Activated CD4-positive, alpha-beta T cell treated with anti-CD3 and anti-CD28 coated beads, Interleukin-2, amount 10 ng/mL, durations not matched to agents 24 days and 14 days (primary cell): Measurements from ENCODE around the gene PDAP1. TPM values are rescaled to one million over a fixed set of nuclear protein-coding genes. Genes with fewer than 3 reads are reported as not detected.
"Not testable (repeated sequence)": the region's sequence is repeated elsewhere in the genome, so short reads cannot be mapped to it uniquely, and the experiment has no call there.

Source experiments
- DNase-seq: peaks from one replicate; pipeline ENCODE4 v3.0.0; 2022
- H3K27ac Mint-ChIP-seq: one replicate; pipeline ENCODE4 v1.8.0; 2022; ENCODE audit warnings: mild to moderate bottlenecking, mixed read lengths
- H3K27me3 Mint-ChIP-seq: one replicate; pipeline ENCODE4 v1.8.0; 2022; ENCODE audit warnings: mixed read lengths
- H3K36me3 Mint-ChIP-seq: one replicate; pipeline ENCODE4 v1.8.0; 2022; ENCODE audit warnings: low read depth, mild to moderate bottlenecking, mixed read lengths
- H3K4me1 Mint-ChIP-seq: one replicate; pipeline ENCODE4 v1.8.0; 2021; ENCODE audit warnings: mixed read lengths
- H3K4me3 Mint-ChIP-seq: one replicate; pipeline ENCODE4 v1.8.0; 2022; ENCODE audit warnings: mild to moderate bottlenecking, moderate library complexity, mixed read lengths
- H3K9me3 Mint-ChIP-seq: one replicate; pipeline ENCODE4 v1.8.0; 2021; ENCODE audit warnings: mixed read lengths
- intact Hi-C: fragments of 100-400 bp; cut with micrococcal nuclease; formaldehyde crosslinking; loops from one replicate; pipeline ENCODE4 v1.15.1; 2023
- total RNA-seq: library from RNA; stranded (reverse); gene quantifications from 2 replicates; pipeline ENCODE4 v1.2.3, GENCODE V29; 2022

The PDAP1 gene
- total RNA-seq, 1 donor from 2014 or later, result 167 TPM

- Mint-ChIP-seq H3K9me3 (no peaks in the 10 kb centered on the region), H3K27ac (no peak overlapping the region), H3K4me3 (no peak overlapping the region), H3K36me3 (peaks cover 59% of the 10 kb centered on the region), H3K4me1 (peaks cover 6% of the 10 kb centered on the region), H3K27me3 (no peaks in the 10 kb centered on the region)
- no peak for DNase-seq
- intact Hi-C loops, result no loop called here
Observed at GRCh38 chr7:99418260-99418659, 9.9 kb upstream of the PDAP1 start.

GRCh38 chr7:99415513-99416127 lies 7.2 kb upstream of the PDAP1 start:
- Mint-ChIP-seq H3K36me3 (peaks cover 62% of the 10 kb centered on the region), H3K4me1 (peaks cover 14% of the 10 kb centered on the region)
- intact Hi-C loops, H3K9me3 Mint-ChIP-seq, H3K27me3 Mint-ChIP-seq, H3K4me3 Mint-ChIP-seq, H3K27ac Mint-ChIP-seq: not testable (repeated sequence)
- peak; percentile 75 for DNase-seq

- intact Hi-C loops, result no loop called here
- Mint-ChIP-seq H3K27ac (peak overlapping the region; percentile 54), H3K36me3 (peaks cover 47% of the 10 kb centered on the region), H3K9me3 (no peaks in the 10 kb centered on the region), H3K27me3 (no peaks in the 10 kb centered on the region), H3K4me3 (peak overlapping the region; percentile 94), H3K4me1 (peaks cover 34% of the 10 kb centered on the region)
- DNase-seq, result no peak
Observed at GRCh38 chr7:99410635-99411034, 2.2 kb upstream of the PDAP1 start.

GRCh38 chr7:99409806-99410205 lies 1.4 kb upstream of the PDAP1 start:
- Mint-ChIP-seq H3K9me3 (no peaks in the 10 kb centered on the region), H3K4me1 (peaks cover 30% of the 10 kb centered on the region), H3K27ac (peak overlapping the region; percentile 45), H3K36me3 (peaks cover 45% of the 10 kb centered on the region), H3K4me3 (peak overlapping the region; percentile 94), H3K27me3 (no peaks in the 10 kb centered on the region)
- DNase-seq, result no peak
- intact Hi-C loops, result loop anchor here (1.0 to 5.0 kb wide), 5 partner anchors 28 to 149 kb away; partner anchors contain the start of genes ARPC1B, CPSF4, PTCD1 and ZNF655

- Mint-ChIP-seq H3K9me3 (no peaks in the 10 kb centered on the region), H3K27ac (peak overlapping the region; percentile 97), H3K4me3 (peak overlapping the region; percentile 94), H3K4me1 (peaks cover 32% of the 10 kb centered on the region), H3K27me3 (no peaks in the 10 kb centered on the region), H3K36me3 (peaks cover 44% of the 10 kb centered on the region)
- peak; percentile 74 for DNase-seq
- intact Hi-C loops, result loop anchor here (1.0 to 5.0 kb wide), 5 partner anchors 28 to 150 kb away; partner anchors contain the start of genes ARPC1B, CPSF4, PTCD1 and ZNF655
Observed at GRCh38 chr7:99409192-99409572, 785 bp upstream of the PDAP1 start.

GRCh38 chr7:99407872-99408378 lies 472 bp downstream of the PDAP1 start:
- no peaks in the 10 kb centered on the region for H3K9me3 Mint-ChIP-seq
- H3K27ac Mint-ChIP-seq, result peak overlapping the region; percentile 97
- peak; percentile 80 for DNase-seq
- peaks cover 34% of the 10 kb centered on the region for H3K4me1 Mint-ChIP-seq
- H3K36me3 Mint-ChIP-seq, result peaks cover 48% of the 10 kb centered on the region
- H3K27me3 Mint-ChIP-seq, result no peaks in the 10 kb centered on the region
- intact Hi-C loops, result loop anchor here (2.0 to 5.0 kb wide), 3 partner anchors 36 to 151 kb away; partner anchors contain the start of genes ARPC1B, ZNF655 and ZNF789
- peak overlapping the region; percentile 94 for H3K4me3 Mint-ChIP-seq

GRCh38 chr7:99406557-99406956 lies 1.8 kb downstream of the PDAP1 start:
- Mint-ChIP-seq H3K9me3 (no peaks in the 10 kb centered on the region), H3K36me3 (peaks cover 48% of the 10 kb centered on the region), H3K27ac (peak overlapping the region; percentile 57), H3K27me3 (no peaks in the 10 kb centered on the region), H3K4me3 (peak overlapping the region; percentile 94), H3K4me1 (peaks cover 36% of the 10 kb centered on the region)
- intact Hi-C loops, result loop anchor here (5.0 kb wide), 1 partner anchor 34 kb away; the partner anchor contains the start of gene ARPC1B
- no peak for DNase-seq

- Mint-ChIP-seq H3K36me3 (peaks cover 51% of the 10 kb centered on the region), H3K4me1 (peaks cover 24% of the 10 kb centered on the region), H3K27ac (no peak overlapping the region), H3K4me3 (no peak overlapping the region), H3K9me3 (no peaks in the 10 kb centered on the region), H3K27me3 (no peaks in the 10 kb centered on the region)
- DNase-seq, result no peak
- intact Hi-C loops, result loop anchor here (5.0 kb wide), 1 partner anchor 33 kb away; the partner anchor contains the start of gene ARPC1B
Observed at GRCh38 chr7:99404977-99405320, 3.4 kb downstream of the PDAP1 start.

GRCh38 chr7:99404235-99404976 lies 4.0 kb downstream of the PDAP1 start:
- H3K4me3 Mint-ChIP-seq, result no peak overlapping the region
- no peaks in the 10 kb centered on the region for H3K9me3 Mint-ChIP-seq
- no peaks in the 10 kb centered on the region for H3K27me3 Mint-ChIP-seq
- no peak for DNase-seq
- peak overlapping the region; percentile 42 for H3K27ac Mint-ChIP-seq
- intact Hi-C loops, result no loop called here
- H3K36me3 Mint-ChIP-seq, result peaks cover 53% of the 10 kb centered on the region
- peaks cover 23% of the 10 kb centered on the region for H3K4me1 Mint-ChIP-seq

GRCh38 chr7:99403764-99404163 lies 4.6 kb downstream of the PDAP1 start:
- Mint-ChIP-seq H3K9me3 (no peaks in the 10 kb centered on the region), H3K4me3 (no peak overlapping the region), H3K4me1 (peaks cover 24% of the 10 kb centered on the region), H3K36me3 (peaks cover 52% of the 10 kb centered on the region), H3K27ac (peak overlapping the region; percentile 42), H3K27me3 (no peaks in the 10 kb centered on the region)
- DNase-seq, result no peak
- intact Hi-C loops, result no loop called here

- Mint-ChIP-seq H3K4me1 (peaks cover 30% of the 10 kb centered on the region), H3K27me3 (no peaks in the 10 kb centered on the region), H3K4me3 (no peak overlapping the region), H3K9me3 (no peaks in the 10 kb centered on the region), H3K36me3 (peaks cover 59% of the 10 kb centered on the region), H3K27ac (no peak overlapping the region)
- intact Hi-C loops, result no loop called here
- no peak for DNase-seq
Observed at GRCh38 chr7:99402854-99403253, 5.5 kb downstream of the PDAP1 start.

GRCh38 chr7:99399597-99399996 lies 8.8 kb downstream of the PDAP1 start:
- no peaks in the 10 kb centered on the region for H3K9me3 Mint-ChIP-seq
- peaks cover 18% of the 10 kb centered on the region for H3K4me1 Mint-ChIP-seq
- H3K27ac Mint-ChIP-seq, result no peak overlapping the region
- H3K36me3 Mint-ChIP-seq, result peaks cover 77% of the 10 kb centered on the region
- H3K27me3 Mint-ChIP-seq, result no peaks in the 10 kb centered on the region
- DNase-seq, result no peak
- intact Hi-C loops, result no loop called here
- no peak overlapping the region for H3K4me3 Mint-ChIP-seq

- intact Hi-C loops, result no loop called here
- no peaks in the 10 kb centered on the region for H3K27me3 Mint-ChIP-seq
- H3K27ac Mint-ChIP-seq, result peak overlapping the region; percentile 34
- H3K36me3 Mint-ChIP-seq, result peaks cover 80% of the 10 kb centered on the region
- H3K4me3 Mint-ChIP-seq, result no peak overlapping the region
- peaks cover 14% of the 10 kb centered on the region for H3K4me1 Mint-ChIP-seq
- H3K9me3 Mint-ChIP-seq, result no peaks in the 10 kb centered on the region
- no peak for DNase-seq
Observed at GRCh38 chr7:99398891-99399445, 9.4 kb downstream of the PDAP1 start.
